ENCODE data around the gene CYB5B. TPM values are rescaled to one million over a fixed set of nuclear protein-coding genes. Genes with fewer than 3 reads are reported as not detected.

CYB5B gene
- total RNA-seq, 4 donors from 2014 or later: 30.3 to 60.5 (median 42.4) TPM

- WGBS, 2 donors (ENCODE audit: low coverage in 1 of 2): 92 to 96% methylated on average over 2 of the region's 2 CpGs
- in situ Hi-C loops (cut with MboI; ENCODE audit: low pct_ligation_motif_present in 1 of 4, low pct_unique_long_range_greater_than_20kb in 1 of 4, low sequenced_read_pairs in 3 of 4): no loop called here
- H3K4me1 ChIP-seq: peaks cover 18 to 68% (median 35%) of the 10 kb centered on the region in 4 donors
- intact Hi-C loops (cut with DNase I; ENCODE audit: low total_unique reads): no loop called here
- H3K36me3 ChIP-seq: no peaks in the 10 kb centered on the region
- H3K27me3 ChIP-seq: no peaks in the 10 kb centered on the region
- no peak for DNase-seq
- TF ChIP-seq POLR2AphosphoS5 (IDR thresholded peaks at IDR 0.05) (no peak), CTCF (IDR thresholded peaks at IDR 0.05) (no peak), EP300 (IDR thresholded peaks at IDR 0.05; ENCODE audit: low read depth) (no peak), POLR2A (IDR thresholded peaks at IDR 0.05) (no peak)
- peak overlapping the region; percentile 65 to 74 (median 68) for H3K27ac ChIP-seq
- no peaks in the 10 kb centered on the region for H3K9me3 ChIP-seq
- H3K4me3 ChIP-seq: no peak overlapping the region
Measured at GRCh38 chr16:69405326-69405725, 19.1 kb upstream of the CYB5B start.

- H3K9me3 ChIP-seq: no peaks in the 10 kb centered on the region
- H3K4me3 ChIP-seq: no peak overlapping the region
- no peaks in the 10 kb centered on the region for H3K27me3 ChIP-seq
- peaks cover 18 to 68% (median 35%) of the 10 kb centered on the region in 4 donors for H3K4me1 ChIP-seq
- in situ Hi-C loops (cut with MboI; ENCODE audit: low pct_ligation_motif_present in 1 of 4, low pct_unique_long_range_greater_than_20kb in 1 of 4, low sequenced_read_pairs in 3 of 4): no loop called here
- TF ChIP-seq EP300 (IDR thresholded peaks at IDR 0.05; ENCODE audit: low read depth) (no peak), POLR2AphosphoS5 (IDR thresholded peaks at IDR 0.05) (no peak), CTCF (IDR thresholded peaks at IDR 0.05) (no peak), POLR2A (IDR thresholded peaks at IDR 0.05) (no peak)
- 58 to 70% methylated on average over 3 to 5 of the region's 5 CpGs for WGBS, 2 donors (ENCODE audit: low coverage in 1 of 2)
- no peaks in the 10 kb centered on the region for H3K36me3 ChIP-seq
- peak overlapping the region; percentile 65 to 74 (median 68) for H3K27ac ChIP-seq
- intact Hi-C loops (cut with DNase I; ENCODE audit: low total_unique reads): no loop called here
- DNase-seq: no peak
Measured at GRCh38 chr16:69405757-69406156, 18.7 kb upstream of the CYB5B start.

- 92 to 100% methylated on average over 2 to 9 of the region's 9 CpGs for WGBS, 2 donors (ENCODE audit: low coverage in 1 of 2)
- Histone ChIP-seq H3K27me3 (no peaks in the 10 kb centered on the region), H3K4me3 (no peak overlapping the region), H3K9me3 (no peaks in the 10 kb centered on the region), H3K27ac (no peak overlapping the region), H3K4me1 (peaks cover 18 to 61% (median 33%) of the 10 kb centered on the region in 4 donors), H3K36me3 (no peaks in the 10 kb centered on the region)
- TF ChIP-seq CTCF (IDR thresholded peaks at IDR 0.05): no peak
- no peak for TF ChIP-seq POLR2A (IDR thresholded peaks at IDR 0.05)
- TF ChIP-seq EP300 (IDR thresholded peaks at IDR 0.05; ENCODE audit: low read depth): no peak
- TF ChIP-seq POLR2AphosphoS5 (IDR thresholded peaks at IDR 0.05): no peak
- intact Hi-C loops (cut with DNase I; ENCODE audit: low total_unique reads) (no loop called here), in situ Hi-C loops (cut with MboI; ENCODE audit: low pct_ligation_motif_present in 1 of 4, low pct_unique_long_range_greater_than_20kb in 1 of 4, low sequenced_read_pairs in 3 of 4) (no loop called here)
- no peak for DNase-seq
Measured at GRCh38 chr16:69406780-69407331, 17.6 kb upstream of the CYB5B start.

- in situ Hi-C loops (cut with MboI; ENCODE audit: low pct_ligation_motif_present in 1 of 4, low pct_unique_long_range_greater_than_20kb in 1 of 4, low sequenced_read_pairs in 3 of 4): no loop called here
- no peaks in the 10 kb centered on the region for H3K27me3 ChIP-seq
- H3K9me3 ChIP-seq: no peaks in the 10 kb centered on the region
- 91 to 92% methylated on average over 5 to 7 of the region's 7 CpGs for WGBS, 2 donors (ENCODE audit: low coverage in 1 of 2)
- peaks cover 18 to 51% (median 26%) of the 10 kb centered on the region in 4 donors for H3K4me1 ChIP-seq
- no peak overlapping the region for H3K4me3 ChIP-seq
- H3K27ac ChIP-seq: peak overlapping the region; percentile 18 to 54 (median 44)
- no peak for DNase-seq
- TF ChIP-seq CTCF (IDR thresholded peaks at IDR 0.05): no peak
- TF ChIP-seq POLR2A (IDR thresholded peaks at IDR 0.05): no peak
- TF ChIP-seq EP300 (IDR thresholded peaks at IDR 0.05; ENCODE audit: low read depth): no peak
- no peak for TF ChIP-seq POLR2AphosphoS5 (IDR thresholded peaks at IDR 0.05)
- intact Hi-C loops (cut with DNase I; ENCODE audit: low total_unique reads): no loop called here
- no peaks in the 10 kb centered on the region for H3K36me3 ChIP-seq
Measured at GRCh38 chr16:69407702-69408323, 16.6 kb upstream of the CYB5B start.
